ENCODE measurements around the gene NIP7.

Gene NIP7

DNA sequence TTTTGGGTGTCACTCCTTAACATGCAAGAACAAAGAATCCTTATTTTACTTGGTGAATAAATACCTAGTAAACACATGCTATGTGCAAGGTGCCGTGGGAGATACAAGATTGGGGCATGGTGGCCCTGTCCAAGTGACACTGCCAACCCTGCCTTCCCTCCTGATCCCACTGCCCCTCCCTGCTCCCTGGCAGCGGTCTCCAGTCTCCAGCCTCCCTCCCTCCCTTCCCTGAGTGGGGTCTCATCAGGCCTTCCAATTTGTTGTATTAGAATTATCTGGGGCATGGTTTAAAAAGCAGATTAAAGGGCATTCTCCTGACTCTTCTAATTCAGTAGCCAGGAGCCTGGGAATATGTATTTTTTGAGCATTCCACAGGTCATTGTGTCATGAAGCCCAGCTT is 24.5 kb downstream of the NIP7 start:
- H3K36me3 ChIP-seq (ENCODE audit: control insufficient read depth, insufficient read depth, low read length): peaks cover 26% of the 10 kb centered on the region
- H3K4me3 ChIP-seq (ENCODE audit: low read length): no peak overlapping the region
- H3K9ac ChIP-seq (ENCODE audit: low read length): no peak overlapping the region
- no peaks in the 10 kb centered on the region for H3K27me3 ChIP-seq (ENCODE audit: control insufficient read depth, insufficient read depth, low read length)
- no peaks in the 10 kb centered on the region for H3K4me1 ChIP-seq (ENCODE audit: control insufficient read depth, insufficient read depth, low read length)
- no peak overlapping the region for H3K27ac ChIP-seq (ENCODE audit: low read depth, low read length)

- peaks cover 32% of the 10 kb centered on the region for H3K36me3 ChIP-seq (ENCODE audit: control insufficient read depth, insufficient read depth, low read length)
- no peak overlapping the region for H3K9ac ChIP-seq (ENCODE audit: low read length)
- no peak overlapping the region for H3K27ac ChIP-seq (ENCODE audit: low read depth, low read length)
- H3K4me3 ChIP-seq (ENCODE audit: low read length): no peak overlapping the region
- no peaks in the 10 kb centered on the region for H3K4me1 ChIP-seq (ENCODE audit: control insufficient read depth, insufficient read depth, low read length)
- no peaks in the 10 kb centered on the region for H3K27me3 ChIP-seq (ENCODE audit: control insufficient read depth, insufficient read depth, low read length)
Measured at GRCh38 chr16:69365901-69366300, 26.3 kb downstream of the NIP7 start.

DNA sequence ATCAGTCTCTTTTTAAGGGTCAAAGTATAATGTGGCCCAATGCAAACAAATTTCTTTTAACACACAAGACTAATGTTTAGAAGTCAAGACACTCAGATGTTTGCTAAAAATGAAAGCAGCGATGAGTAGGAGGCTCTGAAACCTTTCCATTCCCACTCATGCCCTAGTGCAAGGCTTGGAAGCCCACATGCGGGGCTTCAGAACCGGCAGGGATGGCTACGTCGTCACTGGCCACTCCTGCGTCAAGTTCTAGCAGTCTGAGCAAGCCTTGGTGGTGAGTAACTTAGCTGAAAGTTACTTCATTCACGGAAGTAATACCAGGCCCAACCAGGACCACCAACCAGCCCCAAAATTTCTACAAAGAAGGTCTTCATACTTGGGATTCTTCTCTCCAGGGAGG is 26.9 kb downstream of the NIP7 start:
- peaks cover 29% of the 10 kb centered on the region for H3K36me3 ChIP-seq (ENCODE audit: control insufficient read depth, insufficient read depth, low read length)
- no peaks in the 10 kb centered on the region for H3K27me3 ChIP-seq (ENCODE audit: control insufficient read depth, insufficient read depth, low read length)

DNA sequence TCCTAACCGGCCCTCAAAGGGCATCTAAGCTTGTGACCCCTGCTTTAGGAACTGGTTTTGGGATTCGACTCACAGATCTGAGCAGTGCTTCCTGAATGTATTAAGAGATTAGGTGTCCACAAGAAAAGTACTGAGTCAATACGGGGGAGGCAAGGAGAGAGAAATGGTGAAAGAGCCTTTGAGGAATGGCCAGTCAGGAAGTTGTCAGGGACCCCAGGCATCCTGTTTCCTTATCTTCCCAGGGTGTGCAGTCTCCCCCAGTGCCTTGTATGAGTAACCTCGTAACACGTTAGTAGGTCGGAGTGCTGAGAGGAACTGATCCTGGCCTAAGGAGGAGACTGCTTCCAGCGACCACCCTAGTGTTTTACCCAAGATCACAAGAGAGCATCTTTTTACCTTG is 28.4 kb downstream of the NIP7 start:
- no peaks in the 10 kb centered on the region for H3K27me3 ChIP-seq (ENCODE audit: control insufficient read depth, insufficient read depth, low read length)

More for the DNA sequence above, 26.9 kb downstream of the NIP7 start:
- no peak overlapping the region for H3K9ac ChIP-seq (ENCODE audit: low read length)
- H3K4me3 ChIP-seq (ENCODE audit: low read length): no peak overlapping the region
- H3K4me1 ChIP-seq (ENCODE audit: control insufficient read depth, insufficient read depth, low read length): no peaks in the 10 kb centered on the region
- no peak overlapping the region for H3K27ac ChIP-seq (ENCODE audit: low read depth, low read length)

GRCh38 chr16:69368866-69369265 is 29.3 kb downstream of the NIP7 start:
- H3K27me3 ChIP-seq (ENCODE audit: control insufficient read depth, insufficient read depth, low read length): no peaks in the 10 kb centered on the region
- peaks cover 30% of the 10 kb centered on the region for H3K36me3 ChIP-seq (ENCODE audit: control insufficient read depth, insufficient read depth, low read length)
- H3K27ac ChIP-seq (ENCODE audit: low read depth, low read length): no peak overlapping the region
- no peak overlapping the region for H3K4me3 ChIP-seq (ENCODE audit: low read length)
- H3K4me1 ChIP-seq (ENCODE audit: control insufficient read depth, insufficient read depth, low read length): no peaks in the 10 kb centered on the region
- H3K9ac ChIP-seq (ENCODE audit: low read length): no peak overlapping the region

More for the DNA sequence above, 28.4 kb downstream of the NIP7 start:
- H3K4me3 ChIP-seq (ENCODE audit: low read length): no peak overlapping the region
- peaks cover 32% of the 10 kb centered on the region for H3K36me3 ChIP-seq (ENCODE audit: control insufficient read depth, insufficient read depth, low read length)
- no peak overlapping the region for H3K9ac ChIP-seq (ENCODE audit: low read length)
- no peak overlapping the region for H3K27ac ChIP-seq (ENCODE audit: low read depth, low read length)
- H3K4me1 ChIP-seq (ENCODE audit: control insufficient read depth, insufficient read depth, low read length): no peaks in the 10 kb centered on the region

DNA sequence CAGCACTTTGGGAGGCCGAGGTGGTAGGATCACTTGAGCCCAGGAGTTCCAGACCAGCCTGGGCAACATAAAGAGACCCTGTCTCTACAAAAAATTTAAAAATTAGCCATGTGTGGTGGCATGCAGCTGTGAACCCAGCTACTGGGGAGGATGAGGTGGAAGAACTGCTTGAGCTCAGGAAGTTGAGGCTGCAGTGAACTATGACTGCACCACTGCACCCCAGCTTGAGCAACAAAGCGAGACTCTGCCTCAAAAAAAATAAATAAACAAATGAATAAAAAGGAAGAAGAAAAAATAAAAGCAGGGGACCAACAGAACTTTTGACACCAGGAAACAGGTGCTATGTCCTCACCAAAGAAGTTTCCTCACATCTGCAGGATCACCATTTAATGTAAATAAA is 32.0 kb downstream of the NIP7 start:
- no peak overlapping the region for H3K27ac ChIP-seq (ENCODE audit: low read depth, low read length)

GRCh38 chr16:69373019-69373418 is 33.4 kb downstream of the NIP7 start:
- Histone ChIP-seq H3K27me3 (ENCODE audit: control insufficient read depth, insufficient read depth, low read length) (no peaks in the 10 kb centered on the region), H3K4me1 (ENCODE audit: control insufficient read depth, insufficient read depth, low read length) (no peaks in the 10 kb centered on the region), H3K9ac (ENCODE audit: low read length) (no peak overlapping the region), H3K27ac (ENCODE audit: low read depth, low read length) (no peak overlapping the region), H3K36me3 (ENCODE audit: control insufficient read depth, insufficient read depth, low read length) (peaks cover 14% of the 10 kb centered on the region), H3K4me3 (ENCODE audit: low read length) (no peak overlapping the region)

More for the DNA sequence above, 32.0 kb downstream of the NIP7 start:
- Histone ChIP-seq H3K27me3 (ENCODE audit: control insufficient read depth, insufficient read depth, low read length) (no peaks in the 10 kb centered on the region), H3K36me3 (ENCODE audit: control insufficient read depth, insufficient read depth, low read length) (peaks cover 19% of the 10 kb centered on the region), H3K4me1 (ENCODE audit: control insufficient read depth, insufficient read depth, low read length) (no peaks in the 10 kb centered on the region), H3K4me3 (ENCODE audit: low read length) (no peak overlapping the region), H3K9ac (ENCODE audit: low read length) (no peak overlapping the region)

DNA sequence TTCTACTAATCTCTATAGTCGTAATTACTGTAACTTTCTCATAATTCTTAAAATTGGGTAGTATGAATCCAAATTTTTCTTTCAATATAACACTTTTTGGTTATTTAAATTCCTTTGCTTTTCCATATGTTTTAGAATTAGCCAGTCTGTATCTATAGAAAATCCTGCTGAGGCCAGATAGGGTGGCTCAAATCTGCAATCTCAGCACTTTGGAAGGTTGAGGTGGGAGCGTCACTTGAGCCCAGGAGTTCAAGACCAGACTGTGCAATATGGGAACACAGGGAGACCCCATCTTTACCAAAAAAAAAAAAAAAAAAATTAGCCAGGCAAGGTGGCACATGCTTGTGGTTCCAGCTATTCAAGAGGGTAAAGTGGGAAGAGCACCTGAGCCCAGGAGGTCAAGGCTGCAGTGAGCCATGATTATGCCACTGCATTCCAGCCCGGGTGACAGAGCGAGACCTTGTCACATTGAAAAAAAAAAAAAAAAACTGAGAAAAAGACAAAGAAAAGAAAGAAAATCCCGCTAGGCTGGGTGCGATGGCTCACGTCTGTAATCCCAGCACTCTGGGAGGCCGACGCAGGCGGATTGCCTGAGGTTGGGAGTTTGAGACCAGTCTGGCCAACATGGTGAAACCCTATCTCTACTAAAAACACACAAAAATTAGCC is 37.0 kb downstream of the NIP7 start:
- Histone ChIP-seq H3K27ac (ENCODE audit: low read depth, low read length) (no peak overlapping the region), H3K4me1 (ENCODE audit: control insufficient read depth, insufficient read depth, low read length) (no peaks in the 10 kb centered on the region), H3K9ac (ENCODE audit: low read length) (no peak overlapping the region), H3K36me3 (ENCODE audit: control insufficient read depth, insufficient read depth, low read length) (peaks cover 7% of the 10 kb centered on the region), H3K27me3 (ENCODE audit: control insufficient read depth, insufficient read depth, low read length) (no peaks in the 10 kb centered on the region), H3K4me3 (ENCODE audit: low read length) (no peak overlapping the region)

DNA sequence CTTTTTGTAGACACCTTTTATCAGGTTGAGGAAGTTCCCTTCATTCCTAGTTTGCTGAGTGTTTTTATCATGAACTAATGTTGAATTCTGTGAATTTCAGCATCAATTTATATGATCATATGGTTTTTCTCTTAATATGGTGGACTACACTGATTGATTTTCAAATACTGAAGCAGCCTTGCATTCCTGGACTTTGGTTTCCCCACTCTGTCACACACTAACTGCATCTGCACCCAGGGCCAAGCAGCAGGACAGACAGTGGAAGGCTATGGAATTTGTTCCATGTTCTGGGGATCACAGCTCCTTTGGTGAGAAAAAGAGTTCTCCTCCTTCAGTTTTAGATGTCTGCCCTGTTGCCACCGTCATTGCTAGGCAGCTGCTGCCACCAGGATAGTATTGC is 38.5 kb downstream of the NIP7 start:
- Histone ChIP-seq H3K4me1 (ENCODE audit: control insufficient read depth, insufficient read depth, low read length) (no peaks in the 10 kb centered on the region), H3K36me3 (ENCODE audit: control insufficient read depth, insufficient read depth, low read length) (peaks cover 3% of the 10 kb centered on the region)

DNA sequence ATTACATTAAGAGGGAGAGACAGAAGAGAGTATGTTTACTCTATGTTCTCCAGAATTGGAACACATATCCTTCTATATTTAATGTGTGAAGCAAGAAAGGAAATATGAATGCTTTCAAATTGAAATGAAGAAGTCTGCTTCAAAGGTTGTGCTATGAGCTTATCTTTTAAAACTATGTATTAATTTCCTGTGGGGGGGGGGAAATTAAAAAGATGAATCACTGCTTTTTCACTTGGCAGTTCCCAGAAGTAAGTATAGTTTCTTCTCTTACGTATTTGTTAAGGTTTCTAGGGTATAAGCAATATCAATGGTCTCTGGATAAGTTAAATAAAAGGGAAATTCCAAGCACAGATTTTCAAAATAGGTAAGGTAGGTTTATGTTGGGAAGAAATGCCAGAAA is 39.2 kb downstream of the NIP7 start:
- no peaks in the 10 kb centered on the region for H3K4me1 ChIP-seq (ENCODE audit: control insufficient read depth, insufficient read depth, low read length)
- H3K27me3 ChIP-seq (ENCODE audit: control insufficient read depth, insufficient read depth, low read length): no peaks in the 10 kb centered on the region
- H3K36me3 ChIP-seq (ENCODE audit: control insufficient read depth, insufficient read depth, low read length): peaks cover 6% of the 10 kb centered on the region
- H3K9ac ChIP-seq (ENCODE audit: low read length): no peak overlapping the region
- H3K4me3 ChIP-seq (ENCODE audit: low read length): no peak overlapping the region
- no peak overlapping the region for H3K27ac ChIP-seq (ENCODE audit: low read depth, low read length)

More for the DNA sequence above, 38.5 kb downstream of the NIP7 start:
- no peak overlapping the region for H3K27ac ChIP-seq (ENCODE audit: low read depth, low read length)
- H3K4me3 ChIP-seq (ENCODE audit: low read length): no peak overlapping the region
- no peak overlapping the region for H3K9ac ChIP-seq (ENCODE audit: low read length)
- no peaks in the 10 kb centered on the region for H3K27me3 ChIP-seq (ENCODE audit: control insufficient read depth, insufficient read depth, low read length)

DNA sequence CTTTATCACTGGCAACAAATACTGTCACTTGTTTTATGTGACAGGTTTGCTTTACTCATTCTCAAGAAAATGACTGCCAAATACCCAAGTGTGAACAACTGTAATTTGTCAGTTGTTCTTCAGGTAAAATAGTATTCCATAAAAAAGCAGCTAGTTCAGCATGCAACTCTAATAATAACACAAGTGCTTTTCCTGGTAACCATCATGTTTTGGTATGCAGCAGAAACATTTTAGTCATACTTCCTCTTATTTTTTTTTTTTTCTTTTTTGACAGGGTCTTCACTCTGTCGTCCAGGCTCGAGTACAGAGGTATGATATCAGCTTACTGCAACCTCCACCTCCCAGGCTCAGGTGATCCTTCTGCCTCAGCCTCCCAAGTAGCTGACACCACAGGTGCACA is 41.7 kb downstream of the NIP7 start:
- H3K4me1 ChIP-seq (ENCODE audit: control insufficient read depth, insufficient read depth, low read length): peaks cover 4% of the 10 kb centered on the region
- no peak overlapping the region for H3K4me3 ChIP-seq (ENCODE audit: low read length)
- peaks cover 7% of the 10 kb centered on the region for H3K36me3 ChIP-seq (ENCODE audit: control insufficient read depth, insufficient read depth, low read length)
- H3K27me3 ChIP-seq (ENCODE audit: control insufficient read depth, insufficient read depth, low read length): no peaks in the 10 kb centered on the region
- H3K27ac ChIP-seq (ENCODE audit: low read depth, low read length): no peak overlapping the region
- H3K9ac ChIP-seq (ENCODE audit: low read length): no peak overlapping the region

- Histone ChIP-seq H3K4me1 (ENCODE audit: control insufficient read depth, insufficient read depth, low read length) (peaks cover 4% of the 10 kb centered on the region), H3K27me3 (ENCODE audit: control insufficient read depth, insufficient read depth, low read length) (no peaks in the 10 kb centered on the region), H3K4me3 (ENCODE audit: low read length) (no peak overlapping the region), H3K9ac (ENCODE audit: low read length) (no peak overlapping the region), H3K36me3 (ENCODE audit: control insufficient read depth, insufficient read depth, low read length) (peaks cover 7% of the 10 kb centered on the region), H3K27ac (ENCODE audit: low read depth, low read length) (no peak overlapping the region)
Measured at GRCh38 chr16:69382421-69382820, 42.8 kb downstream of the NIP7 start.

GRCh38 chr16:69384974-69385373 is 45.4 kb downstream of the NIP7 start:
- H3K27ac ChIP-seq (ENCODE audit: low read depth, low read length): peak overlapping the region; percentile 87
- peak overlapping the region; percentile 87 for H3K4me3 ChIP-seq (ENCODE audit: low read length)
- peak overlapping the region; percentile 56 for H3K9ac ChIP-seq (ENCODE audit: low read length)
- no peaks in the 10 kb centered on the region for H3K27me3 ChIP-seq (ENCODE audit: control insufficient read depth, insufficient read depth, low read length)
- H3K36me3 ChIP-seq (ENCODE audit: control insufficient read depth, insufficient read depth, low read length): peaks cover 7% of the 10 kb centered on the region
- peaks cover 4% of the 10 kb centered on the region for H3K4me1 ChIP-seq (ENCODE audit: control insufficient read depth, insufficient read depth, low read length)

Data from rectal smooth muscle tissue (tissue), 1 donor.